PC-9 (cell line): ENCODE data around the gene PPP1R11. TPM values are rescaled to one million over a fixed set of nuclear protein-coding genes. Genes with fewer than 3 reads are reported as not detected.

ENCODE experiments used
- BruUV-seq: library from RNA; stranded (reverse); fragments of 400-500 nt; replicated peaks from 2 replicates; lab custom pipeline; 2021; lab: Mats Ljungman, UMichigan
- CTCF ChIA-PET: fragments of 300-600 bp; sonication (Branson Sonifier 250); formaldehyde crosslinking; loops from one replicate; lab custom pipeline; 2022; ENCODE audit warnings: antibody characterized with exemption; lab: Charles Lee
- POLR2A ChIA-PET: fragments of 300-600 bp; sonication (Branson Sonifier 250); formaldehyde crosslinking; loops from one replicate; lab custom pipeline; 2022; ENCODE audit warnings: antibody characterized with exemption; ENCODE audit not compliant: unreplicated experiment; lab: Charles Lee
- DNase-seq, 2 experiments: peaks; one replicate each; pipeline versions ENCODE4 v3.0.0 to v3.0.0-alpha.2; 2015 to 2022; ENCODE audit warnings: mixed read lengths in 1 of 2
- H2AFZ ChIP-seq: fragments of 200-600 bp; sonication (generic); 2 replicates; pipeline ENCODE4 v1.8.1; 2017; ENCODE audit warnings: antibody characterized with exemption
- H3F3A ChIP-seq: fragments of 200-600 bp; sonication (generic); 2 replicates; pipeline ENCODE4 v1.8.1; 2017; ENCODE audit warnings: antibody characterized with exemption, mild to moderate bottlenecking, low read depth; ENCODE audit not compliant: insufficient read depth
- H3K27ac ChIP-seq: fragments of 200-600 bp; sonication (generic); 2 replicates; pipeline ENCODE4 v1.6.1; 2016; ENCODE audit warnings: mixed run types
- H3K27me3 ChIP-seq: fragments of 200-600 bp; sonication (generic); 2 replicates; pipeline ENCODE4 v1.6.1; 2016; ENCODE audit warnings: low read depth, mixed run types; ENCODE audit not compliant: insufficient read depth
- H3K36me3 ChIP-seq: fragments of 200-600 bp; sonication (generic); 2 replicates; pipeline ENCODE4 v1.6.1; 2016; ENCODE audit warnings: low read depth, mixed run types
- H3K4me1 ChIP-seq: fragments of 200-600 bp; sonication (generic); replicated peaks from 2 replicates; pipeline ENCODE4 v1.6.1; 2016; ENCODE audit warnings: mixed run types; ENCODE audit not compliant: insufficient read depth
- H3K4me2 ChIP-seq: fragments of 200-600 bp; sonication (generic); 2 replicates; pipeline ENCODE4 v1.6.1; 2017; ENCODE audit warnings: mixed run types
- H3K4me3 ChIP-seq: fragments of 200-600 bp; sonication (generic); 2 replicates; pipeline ENCODE4 v1.6.1; 2016; ENCODE audit warnings: mixed run types
- H3K79me2 ChIP-seq: fragments of 200-600 bp; sonication (generic); 2 replicates; pipeline ENCODE4 v1.6.1; 2017; ENCODE audit warnings: low read depth, mixed run types
- H3K9me2 ChIP-seq: fragments of 200-600 bp; sonication (generic); 2 replicates; pipeline ENCODE4 v1.8.1; 2017; ENCODE audit warnings: mild to moderate bottlenecking; ENCODE audit not compliant: insufficient read depth
- H3K9me3 ChIP-seq: fragments of 200-600 bp; sonication (generic); 2 replicates; pipeline ENCODE4 v1.8.1; 2016; ENCODE audit warnings: low read depth; ENCODE audit not compliant: insufficient read depth
- H4K20me1 ChIP-seq: fragments of 200-600 bp; sonication (generic); 2 replicates; pipeline ENCODE4 v1.8.1; 2017; ENCODE audit not compliant: insufficient read depth
- EZH2 ChIP-seq: fragments of 200-600 bp; sonication (generic); IDR thresholded peaks from 2 replicates; pipeline ENCODE4 v1.8.0; 2017; ENCODE audit warnings: antibody characterized with exemption, low read depth
- intact Hi-C: fragments of 100-400 bp; cut with micrococcal nuclease; formaldehyde crosslinking; loops from one replicate; pipeline ENCODE4 v1.10.0; 2022; ENCODE audit not compliant: unreplicated experiment
- total RNA-seq: library from RNA; stranded (reverse); gene quantifications from 2 replicates; pipeline ENCODE4 v1.2.3, GENCODE V29; 2021
- TF ChIP-seq, protein P1 (sequence below): fragments of 200-600 bp; sonication (generic); conservative IDR thresholded peaks from 2 replicates; pipeline ENCODE4 v1.6.1; 2017; ENCODE audit warnings: mixed run types, antibody characterized with exemption, mild to moderate bottlenecking, moderate library complexity

The PPP1R11 gene
- total RNA-seq, 1 experiment from 2014 or later, result 48.3 TPM

DNA sequence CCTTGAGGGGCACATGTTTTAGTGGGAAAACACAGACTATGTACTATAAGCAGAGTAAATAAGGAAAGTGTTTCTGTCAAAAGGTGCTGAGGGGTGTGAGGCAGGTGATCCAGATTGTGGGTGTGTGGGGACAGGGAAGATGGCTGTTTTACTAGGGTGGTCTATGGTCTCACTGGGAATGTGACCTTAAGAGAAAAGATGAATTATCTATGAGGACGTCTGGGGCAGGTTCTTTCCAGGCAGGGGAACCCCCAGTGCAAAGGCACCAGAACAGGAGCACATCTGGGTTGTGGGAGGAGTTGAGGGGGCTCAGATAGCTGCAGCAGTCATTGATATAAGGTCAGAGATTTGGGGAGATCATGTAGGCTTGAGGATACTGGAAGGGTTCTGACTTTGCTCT is 24.1 kb upstream of the PPP1R11 start:
- intact Hi-C loops, result no loop called here
- no peaks in the 10 kb centered on the region for H3K36me3 ChIP-seq
- H3K4me2 ChIP-seq, result no peak overlapping the region
- H3K79me2 ChIP-seq, result no peaks in the 10 kb centered on the region
- peaks cover 3% of the 10 kb centered on the region; the same call in 1 of the 2 replicates for H3F3A ChIP-seq
- H2AFZ ChIP-seq, result no peak overlapping the region
- H3K4me1 ChIP-seq, result no peaks in the 10 kb centered on the region
- no TSS peak for BruUV-seq
- no peak overlapping the region for H3K27ac ChIP-seq
- TF ChIP-seq EZH2, result no peak
- TF ChIP-seq, protein P1, sequence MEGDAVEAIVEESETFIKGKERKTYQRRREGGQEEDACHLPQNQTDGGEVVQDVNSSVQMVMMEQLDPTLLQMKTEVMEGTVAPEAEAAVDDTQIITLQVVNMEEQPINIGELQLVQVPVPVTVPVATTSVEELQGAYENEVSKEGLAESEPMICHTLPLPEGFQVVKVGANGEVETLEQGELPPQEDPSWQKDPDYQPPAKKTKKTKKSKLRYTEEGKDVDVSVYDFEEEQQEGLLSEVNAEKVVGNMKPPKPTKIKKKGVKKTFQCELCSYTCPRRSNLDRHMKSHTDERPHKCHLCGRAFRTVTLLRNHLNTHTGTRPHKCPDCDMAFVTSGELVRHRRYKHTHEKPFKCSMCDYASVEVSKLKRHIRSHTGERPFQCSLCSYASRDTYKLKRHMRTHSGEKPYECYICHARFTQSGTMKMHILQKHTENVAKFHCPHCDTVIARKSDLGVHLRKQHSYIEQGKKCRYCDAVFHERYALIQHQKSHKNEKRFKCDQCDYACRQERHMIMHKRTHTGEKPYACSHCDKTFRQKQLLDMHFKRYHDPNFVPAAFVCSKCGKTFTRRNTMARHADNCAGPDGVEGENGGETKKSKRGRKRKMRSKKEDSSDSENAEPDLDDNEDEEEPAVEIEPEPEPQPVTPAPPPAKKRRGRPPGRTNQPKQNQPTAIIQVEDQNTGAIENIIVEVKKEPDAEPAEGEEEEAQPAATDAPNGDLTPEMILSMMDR, result no peak
- ChIA-PET POLR2A (no interaction called here), CTCF (no interaction called here)
- H3K4me3 ChIP-seq, result no peak overlapping the region
- no peak for DNase-seq
- H3K27me3 ChIP-seq, result no peaks in the 10 kb centered on the region
- H4K20me1 ChIP-seq, result no peaks in the 10 kb centered on the region
- H3K9me3 ChIP-seq, result no peaks in the 10 kb centered on the region
- no peaks in the 10 kb centered on the region for H3K9me2 ChIP-seq

DNA sequence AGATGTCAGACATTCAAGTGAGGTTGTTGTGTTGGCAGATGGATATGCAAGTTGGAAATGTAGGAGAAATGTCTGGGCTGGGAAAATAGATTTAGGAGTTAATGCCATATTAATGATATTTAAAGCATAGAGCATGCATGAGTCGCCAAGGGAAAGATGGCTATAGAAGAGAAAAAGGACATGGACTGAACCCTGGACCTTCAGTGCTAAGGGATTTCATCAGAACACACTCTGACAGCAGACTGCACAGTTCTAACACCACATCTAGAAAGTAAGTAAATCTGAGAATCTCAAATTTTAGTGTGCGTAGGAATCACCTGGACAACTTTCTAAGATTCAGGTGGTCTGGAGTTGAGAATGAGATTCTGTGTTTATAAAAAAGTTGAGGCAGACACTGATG is 23.3 kb upstream of the PPP1R11 start:
- DNase-seq, result no peak
- POLR2A ChIA-PET, result no interaction called here
- Histone ChIP-seq H3F3A (peaks cover 3% of the 10 kb centered on the region; the same call in 1 of the 2 replicates), H3K4me2 (no peak overlapping the region), H3K79me2 (no peaks in the 10 kb centered on the region), H3K4me3 (no peak overlapping the region), H3K9me3 (no peaks in the 10 kb centered on the region), H2AFZ (no peak overlapping the region), H3K36me3 (no peaks in the 10 kb centered on the region), H3K9me2 (no peaks in the 10 kb centered on the region), H3K27me3 (no peaks in the 10 kb centered on the region), H3K27ac (no peak overlapping the region), H3K4me1 (no peaks in the 10 kb centered on the region), H4K20me1 (no peaks in the 10 kb centered on the region)
- TF ChIP-seq, protein P1, result no peak
- TF ChIP-seq EZH2, result no peak
- CTCF ChIA-PET, result no interaction called here
- intact Hi-C loops, result no loop called here
- BruUV-seq, result no TSS peak

DNA sequence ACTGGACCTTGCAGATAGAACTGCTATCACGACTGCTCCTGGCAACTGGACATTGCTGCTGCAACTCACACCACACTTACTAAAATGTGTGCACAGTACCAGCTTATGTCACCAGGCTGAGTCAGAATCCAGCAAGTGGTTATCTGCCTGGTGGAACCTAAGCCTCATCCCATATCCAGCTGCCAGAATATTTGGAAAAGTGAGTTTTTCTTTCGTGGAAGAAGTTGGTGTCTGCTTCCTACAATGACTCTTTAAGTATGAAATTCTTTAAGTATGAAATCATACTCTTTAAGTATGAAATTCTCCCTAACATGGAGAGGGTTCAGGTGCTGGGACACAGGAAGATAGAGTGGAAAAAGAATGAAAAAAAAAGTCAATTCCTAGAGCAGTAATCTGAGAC is 22.4 kb upstream of the PPP1R11 start:
- no peaks in the 10 kb centered on the region for H3K27me3 ChIP-seq
- peaks cover 3% of the 10 kb centered on the region; the same call in 1 of the 2 replicates for H3F3A ChIP-seq
- BruUV-seq, result no TSS peak
- H3K9me3 ChIP-seq, result no peaks in the 10 kb centered on the region
- H4K20me1 ChIP-seq, result no peaks in the 10 kb centered on the region
- peak in 1 of 2 experiments; percentile 37 for DNase-seq
- CTCF ChIA-PET, result no interaction called here
- no peaks in the 10 kb centered on the region for H3K79me2 ChIP-seq
- no peak overlapping the region for H3K27ac ChIP-seq
- H2AFZ ChIP-seq, result no peak overlapping the region
- POLR2A ChIA-PET, result no interaction called here
- no peaks in the 10 kb centered on the region for H3K36me3 ChIP-seq
- H3K9me2 ChIP-seq, result no peaks in the 10 kb centered on the region
- intact Hi-C loops, result no loop called here
- no peaks in the 10 kb centered on the region for H3K4me1 ChIP-seq
- H3K4me3 ChIP-seq, result no peak overlapping the region
- no peak for TF ChIP-seq EZH2
- TF ChIP-seq, protein P1, result no peak
- H3K4me2 ChIP-seq, result no peak overlapping the region
